HL-60 (cell line): ENCODE data around the gene FCER2.

ENCODE experiments used
- DNase-seq, 2 experiments: peaks; one replicate each; pipeline ENCODE4 v3.0.0-alpha.2; 2010 to 2020; ENCODE audit warnings: low read depth in 1 of 2, low spot score in 1 of 2
- H3K27ac ChIP-seq: fragments of 250-450 bp; sonication (Bioruptor Pico); replicated peaks from 2 replicates; pipeline ENCODE4 v1.5.1; 2020; ENCODE audit warnings: mild to moderate bottlenecking, moderate library complexity
- H3K27me3 ChIP-seq: fragments of 250-450 bp; sonication (Bioruptor Pico); 2 replicates; pipeline ENCODE4 v1.5.1; 2021; ENCODE audit warnings: mild to moderate bottlenecking, moderate library complexity; ENCODE audit not compliant: insufficient read depth, poor library complexity, severe bottlenecking
- H3K4me3 ChIP-seq: replicated peaks from 2 replicates; pipeline ENCODE4 v1.5.1; 2011; ENCODE audit warnings: mild to moderate bottlenecking, control low read depth, low read length; ENCODE audit not compliant: insufficient read depth
- CTCF ChIP-seq: IDR thresholded peaks from one replicate; pipeline ENCODE4 v1.5.1; 2011; ENCODE audit warnings: low read length, control low read depth, inconsistent platforms; ENCODE audit not compliant: insufficient read depth
- GABPA ChIP-seq: IDR thresholded peaks from 2 replicates; pipeline ENCODE4 v1.6.1; 2012; ENCODE audit warnings: low read depth
- POLR2AphosphoS5 ChIP-seq: IDR thresholded peaks from 2 replicates; pipeline ENCODE4 v1.6.1; 2012; ENCODE audit warnings: low read depth
- SPI1 ChIP-seq: IDR thresholded peaks from 2 replicates; pipeline ENCODE4 v1.6.1; 2012; ENCODE audit warnings: low read depth, mild to moderate bottlenecking, borderline replicate concordance
- TF ChIP-seq, protein P1 (sequence below): IDR thresholded peaks from 2 replicates; pipeline ENCODE4 v1.6.1; 2012; ENCODE audit warnings: low read depth; ENCODE audit not compliant: insufficient replicate concordance

The FCER2 gene

GRCh38 chr19:7648265-7649014 lies 53.5 kb downstream of the FCER2 start:
- no peak for DNase-seq
- Histone ChIP-seq H3K27ac (no peak overlapping the region), H3K4me3 (no peak overlapping the region), H3K27me3 (no peaks in the 10 kb centered on the region)
- TF ChIP-seq SPI1 (no peak), CTCF (no peak), POLR2AphosphoS5 (no peak; the same call in 1 of the 2 replicates), GABPA (no peak)
- TF ChIP-seq, protein P1, sequence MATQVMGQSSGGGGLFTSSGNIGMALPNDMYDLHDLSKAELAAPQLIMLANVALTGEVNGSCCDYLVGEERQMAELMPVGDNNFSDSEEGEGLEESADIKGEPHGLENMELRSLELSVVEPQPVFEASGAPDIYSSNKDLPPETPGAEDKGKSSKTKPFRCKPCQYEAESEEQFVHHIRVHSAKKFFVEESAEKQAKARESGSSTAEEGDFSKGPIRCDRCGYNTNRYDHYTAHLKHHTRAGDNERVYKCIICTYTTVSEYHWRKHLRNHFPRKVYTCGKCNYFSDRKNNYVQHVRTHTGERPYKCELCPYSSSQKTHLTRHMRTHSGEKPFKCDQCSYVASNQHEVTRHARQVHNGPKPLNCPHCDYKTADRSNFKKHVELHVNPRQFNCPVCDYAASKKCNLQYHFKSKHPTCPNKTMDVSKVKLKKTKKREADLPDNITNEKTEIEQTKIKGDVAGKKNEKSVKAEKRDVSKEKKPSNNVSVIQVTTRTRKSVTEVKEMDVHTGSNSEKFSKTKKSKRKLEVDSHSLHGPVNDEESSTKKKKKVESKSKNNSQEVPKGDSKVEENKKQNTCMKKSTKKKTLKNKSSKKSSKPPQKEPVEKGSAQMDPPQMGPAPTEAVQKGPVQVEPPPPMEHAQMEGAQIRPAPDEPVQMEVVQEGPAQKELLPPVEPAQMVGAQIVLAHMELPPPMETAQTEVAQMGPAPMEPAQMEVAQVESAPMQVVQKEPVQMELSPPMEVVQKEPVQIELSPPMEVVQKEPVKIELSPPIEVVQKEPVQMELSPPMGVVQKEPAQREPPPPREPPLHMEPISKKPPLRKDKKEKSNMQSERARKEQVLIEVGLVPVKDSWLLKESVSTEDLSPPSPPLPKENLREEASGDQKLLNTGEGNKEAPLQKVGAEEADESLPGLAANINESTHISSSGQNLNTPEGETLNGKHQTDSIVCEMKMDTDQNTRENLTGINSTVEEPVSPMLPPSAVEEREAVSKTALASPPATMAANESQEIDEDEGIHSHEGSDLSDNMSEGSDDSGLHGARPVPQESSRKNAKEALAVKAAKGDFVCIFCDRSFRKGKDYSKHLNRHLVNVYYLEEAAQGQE: no peak

GRCh38 chr19:7647156-7647555 lies 54.8 kb downstream of the FCER2 start:
- H3K27ac ChIP-seq: no peak overlapping the region
- no peak overlapping the region for H3K4me3 ChIP-seq
- H3K27me3 ChIP-seq: no peaks in the 10 kb centered on the region
- TF ChIP-seq POLR2AphosphoS5 (no peak), GABPA (no peak), SPI1 (no peak), CTCF (no peak)
- TF ChIP-seq, protein P1: no peak
- no peak for DNase-seq

DNA sequence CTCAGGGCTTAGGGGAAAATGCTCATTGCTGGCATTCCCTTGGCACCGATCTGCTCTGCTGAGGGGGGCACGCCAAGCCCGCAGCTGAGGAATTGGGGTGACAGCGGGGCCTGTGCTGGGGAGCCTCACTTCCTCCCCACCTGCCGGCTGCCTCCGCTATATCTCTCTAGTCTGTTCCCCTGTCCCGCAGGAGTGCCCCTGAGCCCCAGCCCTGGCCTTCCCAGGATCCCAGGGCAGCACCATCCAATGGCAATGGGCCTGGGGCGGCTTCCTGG lies 55.6 kb downstream of the FCER2 start:
- Histone ChIP-seq H3K4me3 (peak overlapping the region; percentile 49), H3K27ac (peak overlapping the region; percentile 90), H3K27me3 (no peaks in the 10 kb centered on the region)
- no peak for DNase-seq
- TF ChIP-seq GABPA (no peak), POLR2AphosphoS5 (no peak), SPI1 (no peak), CTCF (no peak)
- TF ChIP-seq, protein P1: no peak
